Stimulated activated naive CD8-positive, alpha-beta T cell treated with anti-CD3 and anti-CD28 coated beads, Interleukin-15, Interleukin-2, amounts not matched to agents 100 U/mL and 50 U/mL, for 24 hours (primary cell): ENCODE data around the gene KPNA5.
"Not testable (repeated sequence)": the region's sequence is repeated elsewhere in the genome, so short reads cannot be mapped to it uniquely, and the experiment has no call there.

Experiments
- ATAC-seq: fragments of 150-1000 bp; cut with Tn5 transposase; one replicate; pipeline ENCODE4 v1.10.0; 2021
- DNase-seq: peaks from one replicate; pipeline ENCODE4 v3.0.0; 2021

KPNA5 gene

GRCh38 chr6:116703888-116704287 is 22.9 kb downstream of the KPNA5 start:
- not testable (repeated sequence) for DNase-seq, ATAC-seq

GRCh38 chr6:116705917-116706316 is 24.9 kb downstream of the KPNA5 start:
- DNase-seq (no peak), ATAC-seq (no peak)

GRCh38 chr6:116714296-116714695 is 33.3 kb downstream of the KPNA5 start:
- no peak for DNase-seq
- no peak for ATAC-seq

- ATAC-seq (no peak), DNase-seq (no peak)
These were observed 33.8 kb downstream of the KPNA5 start for GRCh38 chr6:116714761-116715160.

GRCh38 chr6:116726947-116727346 is 45.9 kb downstream of the KPNA5 start:
- ATAC-seq (no peak), DNase-seq (no peak)

- ATAC-seq (no peak), DNase-seq (no peak)
These were observed 49.5 kb downstream of the KPNA5 start for GRCh38 chr6:116730513-116730912.

- no peak for DNase-seq
- no peak for ATAC-seq
These were observed 56.0 kb downstream of the KPNA5 start for GRCh38 chr6:116737004-116737403.

GRCh38 chr6:116740486-116740885 is 59.5 kb downstream of the KPNA5 start:
- DNase-seq, ATAC-seq: not testable (repeated sequence)

GRCh38 chr6:116741571-116741970 is 60.6 kb downstream of the KPNA5 start:
- no peak for DNase-seq
- no peak for ATAC-seq

GRCh38 chr6:116745176-116745575 is 64.2 kb downstream of the KPNA5 start:
- ATAC-seq (no peak), DNase-seq (no peak)

- no peak for DNase-seq
- peak; percentile 36 for ATAC-seq
These were observed 80.8 kb downstream of the KPNA5 start for GRCh38 chr6:116761779-116762178.

- DNase-seq (no peak), ATAC-seq (no peak)
These were observed 81.2 kb downstream of the KPNA5 start for GRCh38 chr6:116762235-116762634.

GRCh38 chr6:116763048-116763447 is 82.0 kb downstream of the KPNA5 start:
- no peak for ATAC-seq

GRCh38 chr6:116763906-116764628 is 83.1 kb downstream of the KPNA5 start:
- ATAC-seq = no peak
- DNase-seq = no peak

More at GRCh38 chr6:116763048-116763447, 82.0 kb downstream of the KPNA5 start:
- no peak for DNase-seq

- ATAC-seq (no peak), DNase-seq (no peak)
These were observed 83.6 kb downstream of the KPNA5 start for GRCh38 chr6:116764629-116764960.

- DNase-seq = peak; percentile 15
- peak; percentile 45 for ATAC-seq
These were observed 84.2 kb downstream of the KPNA5 start, which contains the start of gene FAM162B for GRCh38 chr6:116764961-116765841. FAM162B (minus strand) TSS chr6:116765719; CDS start chr6:116765576, 143 bp downstream.

- ATAC-seq = no peak
- no peak for DNase-seq
These were observed 85.6 kb downstream of the KPNA5 start for GRCh38 chr6:116766506-116767176.

- ATAC-seq = no peak
- no peak for DNase-seq
These were observed 86.7 kb downstream of the KPNA5 start for GRCh38 chr6:116767715-116768114.

- DNase-seq = no peak
- no peak for ATAC-seq
These were observed 91.4 kb downstream of the KPNA5 start for GRCh38 chr6:116772450-116772849.

GRCh38 chr6:116773886-116774285 is 92.9 kb downstream of the KPNA5 start:
- no peak for DNase-seq
- ATAC-seq = no peak

- ATAC-seq (no peak), DNase-seq (no peak)
These were observed 98.7 kb downstream of the KPNA5 start for GRCh38 chr6:116779573-116780164.

GRCh38 chr6:116783852-116784251 is 102.8 kb downstream of the KPNA5 start:
- ATAC-seq = no peak
- no peak for DNase-seq
